GM11168 (cell line): ENCODE data around the gene MICA.
"Not testable (repeated sequence)": the region's sequence is repeated elsewhere in the genome, so short reads cannot be mapped to it uniquely, and the experiment has no call there.

Source experiments
- in situ Hi-C: fragments of 300-500 bp; cut with MboI; formaldehyde crosslinking; loops from one replicate; pipeline ENCODE4 v1.12.0; 2022; ENCODE audit warnings: low sequenced_read_pairs; ENCODE audit not compliant: unreplicated experiment

The MICA gene

GRCh38 chr6:31378721-31379103 lies 24.7 kb upstream of the MICA start:
- in situ Hi-C loops: no loop called here

GRCh38 chr6:31379850-31380249 lies 23.5 kb upstream of the MICA start:
- in situ Hi-C loops: no loop called here

- in situ Hi-C loops: no loop called here
These were observed 21.7 kb upstream of the MICA start for GRCh38 chr6:31381666-31382065.

GRCh38 chr6:31383149-31383548 lies 20.2 kb upstream of the MICA start:
- in situ Hi-C loops: no loop called here

DNA sequence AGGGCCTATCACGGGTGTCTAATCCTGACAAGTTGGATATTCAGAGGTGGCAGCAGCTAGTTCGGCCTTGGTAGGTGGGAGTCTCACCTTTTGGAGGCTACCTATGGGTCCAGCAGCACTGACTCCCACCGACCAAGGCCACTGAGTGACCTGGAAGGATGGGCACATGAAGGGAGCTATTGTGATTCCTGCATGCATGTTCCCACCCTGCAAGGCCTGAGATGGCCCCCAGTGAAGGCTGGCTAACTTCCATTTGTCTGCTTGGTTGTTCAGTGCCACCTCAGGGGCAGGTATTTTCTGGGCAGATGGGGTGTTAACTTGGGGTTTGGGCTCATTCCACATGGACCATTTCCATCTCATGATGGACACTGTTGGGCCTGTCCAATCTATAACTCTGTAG lies 18.4 kb upstream of the MICA start:
- in situ Hi-C loops: no loop called here

DNA sequence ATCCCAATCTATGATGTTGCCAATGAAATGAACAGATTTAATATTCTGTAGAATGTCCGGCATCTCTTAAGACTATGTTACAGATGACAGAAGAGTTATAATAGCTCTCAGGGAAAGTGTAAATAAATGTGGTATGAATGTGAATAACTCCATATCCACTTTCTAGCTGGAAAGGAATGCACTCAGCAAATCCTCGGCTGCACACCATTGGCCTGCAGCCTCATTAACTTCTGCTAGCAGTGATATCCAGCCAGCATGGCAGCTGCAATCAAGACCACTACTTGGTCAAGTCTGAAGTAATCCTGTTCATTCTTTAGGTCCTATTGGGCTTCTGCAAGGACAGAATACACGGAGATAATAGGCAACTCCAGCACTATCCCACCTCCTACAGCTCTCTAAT lies 17.3 kb upstream of the MICA start:
- in situ Hi-C loops: no loop called here

DNA sequence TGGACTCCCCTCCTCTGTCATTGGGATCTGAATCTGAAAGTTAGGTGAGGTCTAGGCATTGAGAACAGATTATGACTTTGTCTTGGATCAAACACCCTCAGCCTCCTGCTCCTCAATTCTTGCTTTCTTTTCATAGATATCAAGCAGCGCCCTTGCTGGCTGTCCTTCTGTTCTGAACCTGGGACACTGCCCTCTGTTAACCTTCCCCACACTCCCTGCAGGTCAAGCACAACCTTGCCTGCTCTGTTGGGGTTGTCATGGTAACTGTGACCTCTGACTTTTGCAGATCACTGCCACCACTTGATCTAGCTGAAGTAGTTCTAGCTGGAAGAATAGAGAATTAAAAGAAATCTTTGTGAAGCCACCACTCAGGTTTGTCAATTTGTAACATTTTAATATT lies 16.4 kb upstream of the MICA start:
- in situ Hi-C loops: no loop called here

DNA sequence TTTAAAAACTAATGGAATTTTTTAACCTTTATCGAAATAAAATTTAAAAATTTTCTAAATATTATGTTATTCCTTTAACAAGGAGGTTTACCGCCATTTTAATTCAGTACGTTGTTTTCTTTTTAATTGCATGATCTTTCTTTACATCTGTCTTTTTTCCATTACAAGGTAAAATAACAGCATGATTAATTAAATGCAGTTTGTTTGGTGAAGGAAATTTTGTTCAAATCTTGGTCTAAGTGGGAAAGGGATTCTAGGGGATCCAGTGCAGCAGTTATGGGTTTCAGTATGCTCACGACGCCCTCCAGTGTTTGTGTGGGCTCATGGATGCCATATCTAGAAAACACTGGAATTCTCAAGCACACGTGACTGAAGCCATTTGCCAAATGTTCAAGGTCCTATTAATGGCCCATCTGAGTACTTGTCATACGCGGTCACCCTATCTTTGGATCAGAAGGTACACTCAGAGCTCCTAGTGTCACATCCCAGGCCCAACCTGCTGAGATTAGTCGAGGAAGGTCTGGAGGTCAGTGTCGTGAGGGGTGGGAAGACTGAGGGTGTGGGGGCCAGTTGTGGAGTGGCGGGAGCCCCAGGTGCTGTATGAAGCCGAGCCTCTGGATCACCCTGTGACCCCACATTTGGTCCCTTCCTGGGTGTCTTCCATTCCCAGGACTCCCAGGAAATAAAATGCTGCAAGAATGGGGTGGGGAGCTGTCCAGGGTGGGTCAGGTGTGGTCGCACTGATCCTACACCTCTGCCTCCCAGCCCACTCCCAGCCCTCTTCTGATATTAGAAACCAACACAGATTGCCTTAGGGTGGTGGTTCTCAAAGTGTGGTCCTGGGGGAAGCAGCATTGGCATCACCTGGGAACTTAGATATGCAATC lies 14.2 kb upstream of the MICA start:
- in situ Hi-C loops: not testable (repeated sequence)

DNA sequence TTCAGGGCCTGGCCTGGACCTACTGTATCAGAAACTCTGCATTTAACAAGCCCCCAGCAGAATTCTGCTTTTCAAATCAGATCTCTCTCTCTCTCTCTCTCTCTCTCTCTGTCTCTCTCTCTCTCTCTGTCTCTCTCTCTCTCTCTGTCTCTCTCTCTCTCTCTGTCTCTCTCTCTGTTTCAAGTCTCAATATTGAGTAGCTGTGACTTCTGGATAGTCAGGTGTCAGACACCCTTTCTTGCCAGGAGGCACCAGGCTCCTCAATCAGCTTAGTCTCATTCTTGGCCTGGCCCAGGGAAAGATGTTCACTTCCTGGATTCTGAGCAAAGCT lies 13.6 kb upstream of the MICA start:
- in situ Hi-C loops: loop anchor here (5.0 kb wide), 1 partner anchor 98 kb away; no protein-coding TSS in a partner anchor

DNA sequence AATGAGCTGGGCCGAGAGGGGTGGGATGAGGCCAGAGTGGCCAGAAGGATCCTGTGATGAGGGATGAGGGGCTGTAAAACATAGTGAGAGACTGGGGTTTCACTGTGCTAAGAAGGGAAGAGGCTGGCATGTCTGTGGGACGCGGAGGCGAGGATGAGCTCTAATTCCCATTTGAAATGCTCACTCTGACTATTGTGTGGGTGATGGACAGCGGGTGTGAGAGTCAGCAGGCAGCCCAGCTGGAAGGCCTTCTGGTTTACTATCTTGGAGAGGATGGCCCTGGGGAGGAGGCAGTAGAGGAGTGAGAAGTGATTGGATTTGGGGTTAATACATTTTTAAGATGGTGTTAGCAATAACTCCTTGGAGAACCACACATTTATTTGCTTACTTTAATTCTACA lies 9.5 kb upstream of the MICA start:
- in situ Hi-C loops: loop anchor here (5.0 kb wide), 1 partner anchor 93 kb away; no protein-coding TSS in a partner anchor

- in situ Hi-C loops: loop anchor here (5.0 kb wide), 1 partner anchor 93 kb away; no protein-coding TSS in a partner anchor
These were observed 9.0 kb upstream of the MICA start for GRCh38 chr6:31394381-31394780.

- in situ Hi-C loops: no loop called here
These were observed 7.6 kb upstream of the MICA start for GRCh38 chr6:31395832-31396231.

DNA sequence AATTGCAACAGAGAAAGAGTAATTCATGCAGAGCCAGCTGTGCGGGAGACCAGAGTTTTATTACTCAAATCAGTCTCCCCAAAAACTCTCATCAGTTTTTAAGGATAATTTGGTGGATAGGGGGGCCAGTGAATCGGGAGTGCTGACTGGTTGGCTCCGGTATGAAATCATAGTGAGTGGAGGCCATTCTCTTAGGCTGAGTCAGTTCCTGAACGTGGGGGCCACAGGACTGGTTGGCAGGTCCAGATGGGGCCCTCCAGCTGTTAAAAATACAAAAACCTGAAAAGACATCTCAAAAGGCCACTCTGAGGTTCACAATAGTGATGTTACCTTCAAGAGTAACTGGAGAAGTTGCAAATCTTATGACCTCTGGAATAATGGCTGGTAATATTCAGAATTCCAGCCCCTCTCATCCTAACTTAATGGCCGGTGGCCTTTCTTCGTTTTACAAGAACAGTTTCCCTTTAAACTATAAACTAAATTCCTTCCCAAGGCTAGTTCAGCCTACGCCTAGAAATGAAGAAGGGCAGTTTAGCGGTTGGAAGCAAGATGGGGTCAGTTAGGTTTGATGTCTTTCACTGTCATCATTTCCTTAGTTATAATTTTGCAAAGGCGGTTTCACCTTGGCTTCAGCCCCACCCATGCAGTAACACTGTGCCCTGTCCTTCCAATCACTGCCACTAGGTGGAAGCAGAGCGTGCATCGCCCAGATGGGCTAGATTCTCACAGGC lies 6.8 kb upstream of the MICA start:
- in situ Hi-C loops: no loop called here

- in situ Hi-C loops: not testable (repeated sequence)
These were observed 6.3 kb upstream of the MICA start for GRCh38 chr6:31397153-31397499.

GRCh38 chr6:31397901-31398525 lies 5.4 kb upstream of the MICA start:
- in situ Hi-C loops: no loop called here

DNA sequence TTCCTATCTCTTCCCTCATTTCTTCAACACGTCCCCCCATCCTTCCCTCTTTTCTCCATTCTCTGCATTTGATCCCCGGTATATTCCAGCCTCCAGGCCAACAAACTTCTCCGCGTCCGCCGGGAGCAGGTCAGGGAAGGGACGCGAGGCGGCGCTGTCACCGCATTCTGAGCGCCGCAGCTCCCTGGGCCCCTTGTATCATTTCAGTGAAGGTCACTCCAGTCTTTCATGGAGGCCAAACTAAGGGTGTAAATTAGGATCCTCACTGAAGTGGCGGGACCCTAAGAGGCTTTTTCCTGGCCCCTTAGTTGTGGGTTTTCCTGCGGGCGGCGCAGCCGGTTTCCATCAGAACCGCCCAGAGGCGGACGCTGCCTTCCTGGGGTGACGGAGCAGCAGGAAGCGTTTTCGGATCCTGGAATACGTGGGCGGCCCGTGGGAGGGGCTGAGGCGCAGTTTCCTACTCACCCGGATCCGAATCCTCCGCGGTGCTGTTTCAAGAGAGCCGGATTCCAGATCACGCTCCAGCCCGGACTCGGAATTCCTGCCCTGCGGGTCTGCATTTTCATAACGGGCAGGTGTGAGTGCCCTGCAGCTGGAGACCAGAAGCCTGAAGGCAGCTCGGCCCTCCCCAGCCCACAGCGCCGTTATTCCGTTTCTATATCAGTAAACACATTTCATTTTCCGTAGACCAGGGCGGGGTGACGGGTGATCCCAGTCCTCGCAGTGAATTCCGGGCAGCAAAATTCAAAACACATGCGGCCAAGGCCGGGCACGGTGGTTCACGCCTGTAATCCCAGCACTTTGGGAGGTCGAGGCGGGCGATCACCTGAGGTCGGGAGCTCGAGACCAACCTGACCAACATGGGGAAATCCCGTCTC lies 3.6 kb upstream of the MICA start:
- in situ Hi-C loops: loop anchor here (5.0 kb wide), 1 partner anchor 42 kb away; no protein-coding TSS in a partner anchor

DNA sequence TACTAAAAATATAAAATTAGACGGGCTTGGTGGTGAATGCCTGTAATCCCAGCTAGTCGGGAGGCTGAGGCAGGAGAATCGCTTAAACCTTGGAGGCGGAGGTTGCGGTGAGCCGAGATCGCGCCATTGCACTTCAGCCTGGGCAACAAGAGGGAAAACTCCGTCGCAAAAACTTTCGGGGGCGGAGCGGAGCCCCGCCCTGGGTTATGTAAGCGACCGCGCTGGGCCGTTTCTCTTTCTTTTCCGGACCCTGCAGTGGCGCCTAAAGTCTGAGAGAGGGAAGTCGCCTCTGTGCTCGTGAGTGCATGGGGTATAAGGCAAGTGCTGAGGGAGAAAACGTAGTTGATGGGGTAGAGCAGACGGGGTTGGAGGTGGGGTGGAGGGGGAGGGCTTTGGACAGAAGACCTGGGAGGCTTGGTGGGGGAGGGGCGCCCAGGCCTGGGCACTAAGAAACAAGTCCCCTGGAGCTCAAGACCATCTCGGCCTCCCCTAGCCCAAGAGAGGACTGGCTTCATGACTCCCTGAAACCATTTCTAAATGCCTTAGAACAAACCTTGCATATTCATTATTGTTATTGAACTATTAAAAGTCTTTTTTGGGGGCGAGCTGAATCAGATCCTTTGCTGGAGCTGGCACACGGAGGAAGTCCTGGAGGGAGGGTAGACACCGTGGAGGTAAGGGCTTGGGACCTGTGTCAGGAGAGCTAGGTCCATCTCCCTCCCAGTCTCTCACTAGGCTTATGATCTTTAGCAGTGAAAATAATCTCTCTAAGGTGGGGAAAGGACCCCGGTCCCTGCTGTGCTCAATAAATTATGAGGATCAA lies 2.7 kb upstream of the MICA start:
- in situ Hi-C loops: loop anchor here (5.0 kb wide), 1 partner anchor 42 kb away; no protein-coding TSS in a partner anchor

- in situ Hi-C loops: loop anchor here (5.0 kb wide), 1 partner anchor 41 kb away; no protein-coding TSS in a partner anchor
These were observed 2.0 kb upstream of the MICA start for GRCh38 chr6:31401403-31401802.
